H1 (cell line): Measurements from ENCODE around the gene FOXB1.

Source experiments
- ASH2L ChIP-seq: fragments of 200-600, 300-600 bp; sonication (generic); IDR thresholded peaks from one replicate; pipeline ENCODE4 v1.7.1; 2017; ENCODE audit warnings: low read length
- CHD2 ChIP-seq: IDR thresholded peaks from 2 replicates; pipeline ENCODE4 v1.6.1; 2012; ENCODE audit warnings: low read length, improper control_type of control experiment
- EP300 ChIP-seq, 2 experiments: IDR thresholded peaks; 1 replicate in 1 of 2; 2 replicates in 1 of 2; pipeline ENCODE4 v1.6.1; 2011 to 2012; ENCODE audit warnings: low read depth in 2 of 2, low read length in 2 of 2, mild to moderate bottlenecking in 2 of 2, borderline replicate concordance in 1 of 2, inconsistent platforms in 1 of 2, moderate library complexity in 1 of 2
- POLR2A ChIP-seq, 2 experiments: IDR thresholded peaks; 1 replicate in 1 of 2; 2 replicates in 1 of 2; pipeline ENCODE4 v1.6.1; 2011; ENCODE audit warnings: low read depth in 2 of 2, low read length in 2 of 2, mild to moderate bottlenecking in 2 of 2; ENCODE audit errors: control extremely low read depth in 1 of 2
- SIN3A ChIP-seq, 2 experiments: IDR thresholded peaks in 1 of 2; conservative IDR thresholded peaks in 1 of 2; 2 replicates each; pipeline ENCODE4 v1.6.1; 2011 to 2012; ENCODE audit warnings: low read length in 2 of 2, improper control_type of control experiment in 1 of 2, low read depth in 1 of 2, mild to moderate bottlenecking in 1 of 2
- SIX5 ChIP-seq: IDR thresholded peaks from 2 replicates; pipeline ENCODE4 v1.6.1; 2011; ENCODE audit warnings: mild to moderate bottlenecking, low read depth, low read length
- SP1 ChIP-seq: IDR thresholded peaks from 2 replicates; pipeline ENCODE4 v1.6.1; 2011; ENCODE audit warnings: low read depth, low read length
- TF ChIP-seq, protein P1 (sequence below), 3 experiments: IDR thresholded peaks; 1 replicate in 2 of 3; 2 replicates in 1 of 3; pipeline versions ENCODE4 v1.5.1 to v1.6.1; 2011; ENCODE audit warnings: low read length in 3 of 3, mild to moderate bottlenecking in 3 of 3, inconsistent platforms in 2 of 3, low read depth in 1 of 3, moderate library complexity in 1 of 3; ENCODE audit not compliant: insufficient read depth in 1 of 3; ENCODE audit errors: control extremely low read depth in 1 of 3
- TF ChIP-seq, protein P2 (sequence below): IDR thresholded peaks from 2 replicates; pipeline ENCODE4 v1.6.1; 2012; ENCODE audit warnings: low read length, inconsistent platforms

DNA sequence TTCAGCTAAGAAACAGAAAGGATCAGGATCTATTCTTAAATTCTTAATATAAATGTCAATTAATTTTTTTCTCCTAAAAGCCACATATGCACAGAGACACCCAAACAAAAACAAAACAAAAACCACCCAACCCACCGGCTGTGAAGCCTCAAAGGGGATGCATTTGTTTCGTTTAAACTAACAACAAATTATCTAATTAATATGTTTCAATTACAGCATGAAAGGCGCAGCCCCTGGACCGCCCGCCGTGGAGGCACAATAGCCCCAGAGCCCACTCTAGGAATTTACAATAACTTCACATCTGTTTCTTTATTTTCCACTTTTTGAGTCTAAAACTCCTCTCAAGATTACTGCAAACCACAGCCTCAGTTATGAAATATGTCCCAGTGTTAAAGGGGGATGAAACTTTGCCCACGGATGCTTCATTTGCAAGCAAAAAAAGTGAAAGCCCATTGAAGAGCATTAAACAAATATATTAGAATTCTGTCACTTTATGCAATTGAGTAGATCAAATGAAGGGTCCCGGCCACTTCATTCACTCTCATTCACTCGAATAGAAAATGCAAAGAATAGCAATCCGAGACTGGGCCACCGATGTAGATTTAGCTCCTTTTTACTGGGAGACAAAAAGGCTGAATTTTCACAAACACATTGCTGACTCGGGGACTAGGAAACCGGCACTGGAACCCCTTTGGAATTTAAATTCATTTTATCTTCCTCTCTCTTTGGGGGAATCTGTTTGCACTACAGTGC, 6.0 kb downstream of the FOXB1 start:
- TF ChIP-seq POLR2A (IDR thresholded peaks at IDR 0.05; ENCODE audit: control extremely low read depth in 1 of 2, low read depth in 2 of 2, low read length in 2 of 2) (no peak), SIN3A (conservative IDR thresholded peaks at IDR 0.05 in 1 of 2, IDR thresholded peaks at IDR 0.05 in 1 of 2; ENCODE audit: low read depth in 1 of 2, low read length in 2 of 2) (no peak), EP300 (IDR thresholded peaks at IDR 0.05; ENCODE audit: borderline replicate concordance in 1 of 2, low read depth in 2 of 2, low read length in 2 of 2) (no peak), ASH2L (no peak), SIX5 (no peak), SP1 (no peak), CHD2 (no peak)
- TF ChIP-seq, protein P1, sequence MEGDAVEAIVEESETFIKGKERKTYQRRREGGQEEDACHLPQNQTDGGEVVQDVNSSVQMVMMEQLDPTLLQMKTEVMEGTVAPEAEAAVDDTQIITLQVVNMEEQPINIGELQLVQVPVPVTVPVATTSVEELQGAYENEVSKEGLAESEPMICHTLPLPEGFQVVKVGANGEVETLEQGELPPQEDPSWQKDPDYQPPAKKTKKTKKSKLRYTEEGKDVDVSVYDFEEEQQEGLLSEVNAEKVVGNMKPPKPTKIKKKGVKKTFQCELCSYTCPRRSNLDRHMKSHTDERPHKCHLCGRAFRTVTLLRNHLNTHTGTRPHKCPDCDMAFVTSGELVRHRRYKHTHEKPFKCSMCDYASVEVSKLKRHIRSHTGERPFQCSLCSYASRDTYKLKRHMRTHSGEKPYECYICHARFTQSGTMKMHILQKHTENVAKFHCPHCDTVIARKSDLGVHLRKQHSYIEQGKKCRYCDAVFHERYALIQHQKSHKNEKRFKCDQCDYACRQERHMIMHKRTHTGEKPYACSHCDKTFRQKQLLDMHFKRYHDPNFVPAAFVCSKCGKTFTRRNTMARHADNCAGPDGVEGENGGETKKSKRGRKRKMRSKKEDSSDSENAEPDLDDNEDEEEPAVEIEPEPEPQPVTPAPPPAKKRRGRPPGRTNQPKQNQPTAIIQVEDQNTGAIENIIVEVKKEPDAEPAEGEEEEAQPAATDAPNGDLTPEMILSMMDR (IDR thresholded peaks at IDR 0.05; ENCODE audit: control extremely low read depth in 1 of 3, insufficient read depth in 1 of 3, low read depth in 1 of 3, low read length in 3 of 3): no peak
- TF ChIP-seq, protein P2, sequence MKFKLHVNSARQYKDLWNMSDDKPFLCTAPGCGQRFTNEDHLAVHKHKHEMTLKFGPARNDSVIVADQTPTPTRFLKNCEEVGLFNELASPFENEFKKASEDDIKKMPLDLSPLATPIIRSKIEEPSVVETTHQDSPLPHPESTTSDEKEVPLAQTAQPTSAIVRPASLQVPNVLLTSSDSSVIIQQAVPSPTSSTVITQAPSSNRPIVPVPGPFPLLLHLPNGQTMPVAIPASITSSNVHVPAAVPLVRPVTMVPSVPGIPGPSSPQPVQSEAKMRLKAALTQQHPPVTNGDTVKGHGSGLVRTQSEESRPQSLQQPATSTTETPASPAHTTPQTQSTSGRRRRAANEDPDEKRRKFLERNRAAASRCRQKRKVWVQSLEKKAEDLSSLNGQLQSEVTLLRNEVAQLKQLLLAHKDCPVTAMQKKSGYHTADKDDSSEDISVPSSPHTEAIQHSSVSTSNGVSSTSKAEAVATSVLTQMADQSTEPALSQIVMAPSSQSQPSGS: no peak
